Right lobe of liver (tissue), 6 donors: Measurements from ENCODE around the gene NHLRC1. TPM values are rescaled to one million over a fixed set of nuclear protein-coding genes. Genes with fewer than 3 reads are reported as not detected.

Experiments
- ATAC-seq, 4 donors: fragments of 200-7000 bp; cut with Tn5 transposase; one replicate each; pipeline ENCODE4 v1.9.1; 2020; ENCODE audit warnings: mild to moderate bottlenecking in 4 of 4, moderate library complexity in 4 of 4
- DNase-seq, 3 donors: peaks; one replicate each; pipeline ENCODE4 v3.0.0-alpha.2; 2020
- H3K27ac ChIP-seq, 3 donors: fragments of 200-600 bp; one replicate each; pipeline ENCODE4 v1.8.0; 2022
- H3K27me3 ChIP-seq, 2 donors: fragments of 200-600 bp; one replicate each; pipeline ENCODE4 v1.8.0; 2022
- H3K36me3 ChIP-seq, 4 donors: fragments of 200-600 bp; sonication (generic) in 1 of 4; one replicate each; pipeline versions ENCODE4 v1.5.1 to v1.8.0; 2017 to 2022; ENCODE audit warnings: control low read depth in 1 of 4
- H3K4me1 ChIP-seq, 4 donors: fragments of 200-600 bp; sonication (generic) in 1 of 4; one replicate each; pipeline versions ENCODE4 v1.5.1 to v1.8.0; 2017 to 2022; ENCODE audit warnings: control low read depth in 1 of 4
- H3K4me3 ChIP-seq, 3 donors: fragments of 200-600 bp; one replicate each; pipeline ENCODE4 v1.8.0; 2022
- H3K9me3 ChIP-seq, 4 donors: fragments of 200-600 bp; sonication (generic) in 1 of 4; one replicate each; pipeline versions ENCODE4 v1.5.1 to v1.8.0; 2017 to 2022; ENCODE audit warnings: control low read depth in 1 of 4
- POLR2A ChIP-seq: fragments of 450-650 bp; IDR thresholded peaks from one replicate; pipeline ENCODE4 v1.6.1; 2017; ENCODE audit warnings: antibody characterized with exemption, mild to moderate bottlenecking
- WGBS: methylation state at CpG from one replicate; pipeline ENCODE4 v1.1.6; 2018; ENCODE audit warnings: low coverage, low lambda C conversion rate; ENCODE audit not compliant: insufficient coverage; ENCODE audit errors: missing lambda C conversion rate; 5-methylcytosine and 5-hydroxymethylcytosine counted together
- intact Hi-C, 2 donors: fragments of 100-400 bp; cut with DNase I; formaldehyde crosslinking; loops; one replicate each; pipeline versions ENCODE4 v1.11.2 to v1.14.1; 2022
- total RNA-seq, 6 experiments: library from RNA; depleted of rRNA in 2 of 6; stranded (reverse); fragments of >200 nt in 2 of 6; fragmentation: NEBNext Ultra II Directional in 3 of 6; extraction: Animal tissue kit (Norgen Biotek cat#: 25700) in 3 of 6; gene quantifications; one replicate each; pipeline versions ENCODE4 v1.1.0 to v1.2.4, GENCODE V29; 2016 to 2023
- TF ChIP-seq, protein P1 (sequence below), 4 donors: fragments of 200-600 bp in 3 of 4; fragments of 450-650 bp in 1 of 4; IDR thresholded peaks; one replicate each; pipeline versions ENCODE4 v1.5.1 to v1.8.0; 2016 to 2022; ENCODE audit warnings: antibody characterized with exemption in 4 of 4, mild to moderate bottlenecking in 2 of 4
- donor health status: DM: no; HTN: yes; CAD: no.
- donor health status: DM: no; HTN: no; CAD: no.
- donor health status: DM: no; HTN: no; CAD: no.
- donor health status: DM: no; HTN: yes; CAD: no.
- donor health status: DM: no; HTN: yes; CAD: no.

Gene NHLRC1
- total RNA-seq, 6 experiments from 2014 or later: 2.2 to 3.0 (median 2.7) TPM

DNA sequence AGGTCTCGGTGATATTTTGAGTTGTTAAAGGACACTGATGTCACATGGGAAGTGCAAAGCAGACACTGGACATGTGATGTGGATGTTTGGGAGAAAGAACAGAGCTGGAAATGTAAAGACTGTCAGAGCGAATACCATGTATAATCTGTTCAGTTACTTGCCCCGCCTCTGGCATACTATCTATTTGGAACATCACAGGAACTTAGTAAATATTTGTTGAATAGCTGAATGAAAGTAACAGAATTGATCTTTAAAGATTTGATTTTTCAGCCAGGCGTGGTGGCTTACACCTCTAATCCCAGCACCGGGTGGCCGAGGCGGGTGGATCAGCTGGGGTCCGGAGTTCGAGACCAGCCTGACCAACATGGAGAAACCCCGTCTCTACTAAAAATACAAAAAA, 13.8 kb upstream of the NHLRC1 start:
- H3K36me3 ChIP-seq: peaks cover 15 to 72% (median 23%) of the 10 kb centered on the region in 4 donors
- no peak for DNase-seq
- ATAC-seq: peak; percentile 45 to 61 (median 54)
- H3K27ac ChIP-seq: no peak overlapping the region
- no peak overlapping the region for H3K4me3 ChIP-seq
- WGBS: 54% methylated on average over 10 of the region's 10 CpGs
- no peaks in the 10 kb centered on the region for H3K9me3 ChIP-seq
- peaks cover 0 to 8% (median 0%) of the 10 kb centered on the region in 4 donors for H3K4me1 ChIP-seq
- no peaks in the 10 kb centered on the region for H3K27me3 ChIP-seq
- intact Hi-C loops: no loop called here
- TF ChIP-seq POLR2A: no peak
- TF ChIP-seq, protein P1, sequence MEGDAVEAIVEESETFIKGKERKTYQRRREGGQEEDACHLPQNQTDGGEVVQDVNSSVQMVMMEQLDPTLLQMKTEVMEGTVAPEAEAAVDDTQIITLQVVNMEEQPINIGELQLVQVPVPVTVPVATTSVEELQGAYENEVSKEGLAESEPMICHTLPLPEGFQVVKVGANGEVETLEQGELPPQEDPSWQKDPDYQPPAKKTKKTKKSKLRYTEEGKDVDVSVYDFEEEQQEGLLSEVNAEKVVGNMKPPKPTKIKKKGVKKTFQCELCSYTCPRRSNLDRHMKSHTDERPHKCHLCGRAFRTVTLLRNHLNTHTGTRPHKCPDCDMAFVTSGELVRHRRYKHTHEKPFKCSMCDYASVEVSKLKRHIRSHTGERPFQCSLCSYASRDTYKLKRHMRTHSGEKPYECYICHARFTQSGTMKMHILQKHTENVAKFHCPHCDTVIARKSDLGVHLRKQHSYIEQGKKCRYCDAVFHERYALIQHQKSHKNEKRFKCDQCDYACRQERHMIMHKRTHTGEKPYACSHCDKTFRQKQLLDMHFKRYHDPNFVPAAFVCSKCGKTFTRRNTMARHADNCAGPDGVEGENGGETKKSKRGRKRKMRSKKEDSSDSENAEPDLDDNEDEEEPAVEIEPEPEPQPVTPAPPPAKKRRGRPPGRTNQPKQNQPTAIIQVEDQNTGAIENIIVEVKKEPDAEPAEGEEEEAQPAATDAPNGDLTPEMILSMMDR (IDR thresholded peaks at IDR 0.05): no peak

DNA sequence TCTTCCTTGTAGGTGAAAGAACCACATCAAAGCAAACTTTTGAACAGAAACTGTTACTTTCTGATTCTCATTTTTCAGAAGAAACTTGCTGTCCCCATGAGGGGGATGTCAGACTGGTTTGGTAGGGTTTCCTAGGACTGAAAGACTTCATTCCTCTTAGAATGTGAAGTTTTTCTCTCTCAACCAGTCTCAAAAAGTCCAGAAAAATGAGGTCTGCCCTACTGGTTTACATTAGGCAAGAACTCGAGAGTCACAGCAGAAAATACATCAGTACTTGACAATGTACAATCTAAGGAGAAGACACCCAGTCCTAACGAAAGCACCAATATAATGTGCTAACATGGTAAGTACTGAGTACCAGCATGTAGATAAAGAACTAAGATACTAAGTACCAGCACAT, 12.7 kb upstream of the NHLRC1 start:
- intact Hi-C loops: no loop called here
- peaks cover 0 to 8% (median 0%) of the 10 kb centered on the region in 4 donors for H3K4me1 ChIP-seq
- no peak for TF ChIP-seq POLR2A
- TF ChIP-seq, protein P1 (IDR thresholded peaks at IDR 0.05): no peak
- no peak overlapping the region for H3K4me3 ChIP-seq
- no peak for DNase-seq
- no peaks in the 10 kb centered on the region for H3K9me3 ChIP-seq
- WGBS: 95% methylated on average over 2 of the region's 2 CpGs
- no peaks in the 10 kb centered on the region for H3K27me3 ChIP-seq
- ATAC-seq: no peak
- H3K27ac ChIP-seq: no peak overlapping the region
- H3K36me3 ChIP-seq: peaks cover 16 to 72% (median 25%) of the 10 kb centered on the region in 4 donors

DNA sequence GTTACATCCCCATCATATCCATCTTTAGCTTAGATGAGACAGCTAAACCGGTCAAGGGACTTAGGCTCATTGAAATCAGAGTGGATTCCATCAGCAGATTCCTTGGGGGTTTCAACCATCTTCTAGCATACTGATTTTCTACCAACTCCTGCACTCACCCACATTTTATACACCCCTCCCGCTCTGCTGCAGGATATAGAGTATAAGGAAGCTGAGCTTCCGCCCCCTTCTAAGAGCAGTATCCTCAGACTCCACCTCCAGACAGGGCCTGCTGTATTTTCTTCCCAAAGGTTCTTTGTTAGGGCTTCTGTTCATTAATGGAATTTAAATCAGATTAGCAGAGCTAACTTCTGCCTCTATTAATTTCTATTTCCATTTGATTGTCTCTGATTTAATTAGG, 9.9 kb upstream of the NHLRC1 start:
- Histone ChIP-seq H3K9me3 (no peaks in the 10 kb centered on the region), H3K36me3 (peaks cover 6 to 58% (median 21%) of the 10 kb centered on the region in 4 donors), H3K4me3 (no peak overlapping the region), H3K27ac (no peak overlapping the region), H3K4me1 (peaks cover 0 to 8% (median 0%) of the 10 kb centered on the region in 4 donors), H3K27me3 (no peaks in the 10 kb centered on the region)
- DNase-seq: no peak
- TF ChIP-seq, protein P1 (IDR thresholded peaks at IDR 0.05): no peak
- no peak for TF ChIP-seq POLR2A
- 93% methylated on average over 3 of the region's 3 CpGs for WGBS
- no peak for ATAC-seq
- intact Hi-C loops: no loop called here

DNA sequence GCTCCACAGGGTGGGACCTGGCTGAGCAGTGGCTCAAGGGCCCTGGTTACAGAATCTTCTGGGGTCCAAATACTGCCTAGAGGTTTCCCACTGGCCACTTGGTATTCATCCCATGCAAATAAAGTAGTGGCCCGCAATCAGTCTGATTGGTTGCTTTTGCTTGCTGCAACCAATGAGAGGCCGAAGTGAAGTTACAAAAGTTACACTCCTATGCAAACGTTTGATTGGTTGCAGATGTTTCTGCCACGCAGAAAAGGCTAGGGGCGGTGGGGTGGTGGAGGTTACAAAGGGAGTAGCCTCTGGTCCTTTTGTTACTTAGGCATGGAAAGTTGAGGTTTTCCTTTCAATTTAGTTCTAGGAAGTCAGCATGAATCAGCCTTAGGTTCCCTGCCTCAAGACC, 3.6 kb upstream of the NHLRC1 start:
- peaks cover 0 to 7% (median under 1%) of the 10 kb centered on the region in 4 donors for H3K4me1 ChIP-seq
- H3K4me3 ChIP-seq: no peak overlapping the region
- WGBS: 51% methylated on average over 4 of the region's 5 CpGs
- DNase-seq (no peak), ATAC-seq (no peak)
- no peak overlapping the region for H3K27ac ChIP-seq
- peaks cover 0 to 21% (median 4%) of the 10 kb centered on the region in 4 donors for H3K36me3 ChIP-seq
- intact Hi-C loops: no loop called here
- TF ChIP-seq, protein P1 (IDR thresholded peaks at IDR 0.05): no peak
- H3K27me3 ChIP-seq: no peaks in the 10 kb centered on the region
- H3K9me3 ChIP-seq: no peaks in the 10 kb centered on the region
